ENCODE data around the gene DNAH1. TPM values are rescaled to one million over a fixed set of nuclear protein-coding genes. Genes with fewer than 3 reads are reported as not detected.

Gene DNAH1
- total RNA-seq, 1 donor = 8.7 TPM

GRCh38 chr3:52435246-52436101 lies 119.4 kb downstream of the DNAH1 start:
- no peak overlapping the region for H2AFZ ChIP-seq (ENCODE audit: low read length)
- H3K9me3 ChIP-seq (ENCODE audit: low read depth, low read length) = no peaks in the 10 kb centered on the region
- DNase-seq (ENCODE audit: insufficient read length, low spot score, missing footprints) = peak; percentile 73
- no peak overlapping the region for H3K4me3 ChIP-seq (ENCODE audit: insufficient read depth, low read length)
- peaks cover 10% of the 10 kb centered on the region for H3K27me3 ChIP-seq (ENCODE audit: insufficient read depth, low read length)
- H3K27ac ChIP-seq (ENCODE audit: low read depth, low read length) = no peak overlapping the region
- no peaks in the 10 kb centered on the region for H3K36me3 ChIP-seq (ENCODE audit: insufficient read depth, low read length)
- no peaks in the 10 kb centered on the region for H3K4me1 ChIP-seq (ENCODE audit: insufficient read depth, low read length)
- no peak for TF ChIP-seq CTCF (IDR thresholded peaks at IDR 0.05; ENCODE audit: extremely low read depth, low read depth, low read length)
- H3K4me2 ChIP-seq (ENCODE audit: insufficient read depth, low read length) = no peak overlapping the region
- no peaks in the 10 kb centered on the region for H3K79me2 ChIP-seq (ENCODE audit: insufficient read depth, low read length)
- H4K20me1 ChIP-seq (ENCODE audit: insufficient read depth, low read length) = no peaks in the 10 kb centered on the region

- no peaks in the 10 kb centered on the region for H3K4me1 ChIP-seq (ENCODE audit: insufficient read depth, low read length)
- peaks cover 10% of the 10 kb centered on the region for H3K27me3 ChIP-seq (ENCODE audit: insufficient read depth, low read length)
- H2AFZ ChIP-seq (ENCODE audit: low read length) = no peak overlapping the region
- no peak overlapping the region for H3K4me3 ChIP-seq (ENCODE audit: insufficient read depth, low read length)
- H3K79me2 ChIP-seq (ENCODE audit: insufficient read depth, low read length) = no peaks in the 10 kb centered on the region
- peak; percentile 91 for DNase-seq (ENCODE audit: insufficient read length, low spot score, missing footprints)
- no peak for TF ChIP-seq CTCF (IDR thresholded peaks at IDR 0.05; ENCODE audit: extremely low read depth, low read depth, low read length)
- no peaks in the 10 kb centered on the region for H3K36me3 ChIP-seq (ENCODE audit: insufficient read depth, low read length)
- no peaks in the 10 kb centered on the region for H4K20me1 ChIP-seq (ENCODE audit: insufficient read depth, low read length)
- H3K4me2 ChIP-seq (ENCODE audit: insufficient read depth, low read length) = no peak overlapping the region
- H3K27ac ChIP-seq (ENCODE audit: low read depth, low read length) = no peak overlapping the region
- no peaks in the 10 kb centered on the region for H3K9me3 ChIP-seq (ENCODE audit: low read depth, low read length)
Measured at GRCh38 chr3:52436500-52437149, 120.5 kb downstream of the DNAH1 start.

GRCh38 chr3:52437326-52438103 lies 121.4 kb downstream of the DNAH1 start:
- no peak overlapping the region for H3K27ac ChIP-seq (ENCODE audit: low read depth, low read length)

More at GRCh38 chr3:52437326-52438103, 121.4 kb downstream of the DNAH1 start:
- H3K4me3 ChIP-seq (ENCODE audit: insufficient read depth, low read length) = no peak overlapping the region
- TF ChIP-seq CTCF (IDR thresholded peaks at IDR 0.05; ENCODE audit: extremely low read depth, low read depth, low read length) = no peak
- no peaks in the 10 kb centered on the region for H3K79me2 ChIP-seq (ENCODE audit: insufficient read depth, low read length)
- no peak overlapping the region for H2AFZ ChIP-seq (ENCODE audit: low read length)
- no peaks in the 10 kb centered on the region for H4K20me1 ChIP-seq (ENCODE audit: insufficient read depth, low read length)
- DNase-seq (ENCODE audit: insufficient read length, low spot score, missing footprints) = peak; percentile 77
- H3K27me3 ChIP-seq (ENCODE audit: insufficient read depth, low read length) = peaks cover 10% of the 10 kb centered on the region
- H3K4me1 ChIP-seq (ENCODE audit: insufficient read depth, low read length) = no peaks in the 10 kb centered on the region
- H3K36me3 ChIP-seq (ENCODE audit: insufficient read depth, low read length) = no peaks in the 10 kb centered on the region
- H3K4me2 ChIP-seq (ENCODE audit: insufficient read depth, low read length) = no peak overlapping the region
- H3K9me3 ChIP-seq (ENCODE audit: low read depth, low read length) = no peaks in the 10 kb centered on the region
